ENCODE results near the gene BCAS3. TPM values are rescaled to one million over a fixed set of nuclear protein-coding genes. Genes with fewer than 3 reads are reported as not detected.
A peak's percentile ranks its signal among the peaks of the same experiment; 100 is the strongest.

Gene BCAS3
- total RNA-seq, 1 experiment from 2014 or later: 14.3 TPM

DNA sequence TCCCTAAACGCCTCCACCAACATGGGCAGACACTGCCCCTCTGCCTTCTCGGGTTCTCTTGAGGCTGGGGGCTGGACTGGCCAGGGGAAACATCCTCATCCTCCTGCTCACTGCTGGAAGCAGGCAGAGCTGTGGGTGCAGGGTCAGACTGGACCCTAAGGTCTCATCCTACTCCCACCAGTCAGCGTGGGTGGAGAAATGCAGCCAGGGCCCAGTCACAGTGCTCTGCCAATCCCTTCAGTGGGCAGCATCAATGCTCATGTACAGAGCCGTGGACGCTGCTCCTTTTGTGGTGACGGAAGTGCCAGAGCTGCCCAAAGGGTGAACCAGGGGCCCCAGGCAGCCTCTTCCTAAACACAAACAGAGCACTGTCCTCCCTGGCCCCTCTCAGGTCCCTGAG, 708.6 kb downstream of the BCAS3 start:
- Histone ChIP-seq H3K36me3 (no peaks in the 10 kb centered on the region), H3K9me3 (replicated peaks) (no peaks in the 10 kb centered on the region), H3K27ac (no peak overlapping the region), H3K27me3 (replicated peaks) (no peaks in the 10 kb centered on the region), H3K4me1 (replicated peaks) (peaks cover 7% of the 10 kb centered on the region), H3K4me3 (no peak overlapping the region)
- DNase-seq (ENCODE audit: low read depth in 1 of 2, low spot score in 2 of 2): no peak

DNA sequence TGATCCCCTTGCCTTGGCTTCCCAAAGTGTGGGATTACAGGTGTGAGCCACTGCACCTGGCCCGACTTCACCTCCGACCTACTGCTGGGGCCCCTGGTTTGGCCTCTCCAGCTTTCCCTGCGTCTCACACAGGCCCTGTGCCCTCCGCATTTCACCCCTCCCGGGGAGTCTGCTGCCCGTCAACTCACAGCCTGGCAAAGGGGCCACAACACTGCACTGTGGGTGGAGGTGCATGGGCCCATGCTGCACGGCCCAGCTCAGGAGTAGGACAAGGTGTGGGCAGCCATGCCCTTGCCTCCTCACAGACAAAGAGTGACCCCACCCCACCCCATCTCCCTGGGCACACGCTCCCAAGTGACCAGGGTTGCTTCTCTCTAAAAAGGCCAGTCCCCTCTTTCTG, 709.4 kb downstream of the BCAS3 start:
- Histone ChIP-seq H3K9me3 (replicated peaks) (no peaks in the 10 kb centered on the region), H3K36me3 (no peaks in the 10 kb centered on the region), H3K4me1 (replicated peaks) (peaks cover 7% of the 10 kb centered on the region), H3K4me3 (no peak overlapping the region), H3K27ac (no peak overlapping the region), H3K27me3 (replicated peaks) (no peaks in the 10 kb centered on the region)
- no peak for DNase-seq (ENCODE audit: low read depth in 1 of 2, low spot score in 2 of 2)

DNA sequence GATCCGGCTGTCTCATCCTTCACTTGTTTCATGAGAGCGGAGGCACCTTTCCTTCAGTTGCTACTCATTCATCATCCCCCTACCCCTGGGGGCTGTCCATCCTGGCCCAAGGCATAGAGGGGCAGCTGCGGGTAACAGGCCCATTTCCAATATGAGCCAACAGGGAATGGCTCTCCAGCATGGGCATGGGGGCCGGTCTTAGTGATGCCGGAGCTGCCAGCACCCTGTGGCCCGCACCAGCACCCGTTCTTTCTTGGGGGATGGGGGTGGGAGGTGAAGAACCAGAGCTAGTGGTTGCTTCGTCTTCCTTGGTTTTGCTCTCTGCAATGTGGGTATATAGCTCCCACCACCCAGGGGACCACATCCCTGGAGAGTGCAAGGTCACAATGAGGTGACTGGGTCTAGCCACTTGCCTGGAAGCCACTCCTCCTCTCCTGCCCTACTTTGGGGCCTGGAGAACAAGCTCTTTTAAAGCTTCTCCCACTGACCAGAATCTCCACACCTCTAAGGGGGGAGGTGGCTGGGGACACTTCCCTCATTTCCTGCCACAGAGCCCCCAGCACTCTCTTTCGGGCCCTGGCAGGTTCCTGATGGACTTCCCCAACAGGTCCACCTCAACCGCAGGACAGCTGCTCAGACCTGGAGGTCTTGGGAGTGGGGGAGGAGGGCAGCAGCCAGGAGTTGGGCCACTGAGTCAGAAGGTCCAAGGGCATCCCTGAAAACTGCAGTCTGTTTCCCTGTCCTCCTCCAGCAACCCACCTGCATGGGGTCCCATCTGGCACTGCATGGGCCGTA, 710.1 kb downstream of the BCAS3 start:
- Histone ChIP-seq H3K36me3 (no peaks in the 10 kb centered on the region), H3K4me1 (replicated peaks) (peaks cover 7% of the 10 kb centered on the region), H3K4me3 (no peak overlapping the region), H3K27me3 (replicated peaks) (no peaks in the 10 kb centered on the region), H3K9me3 (replicated peaks) (no peaks in the 10 kb centered on the region), H3K27ac (no peak overlapping the region)
- DNase-seq (ENCODE audit: low read depth in 1 of 2, low spot score in 2 of 2): no peak

DNA sequence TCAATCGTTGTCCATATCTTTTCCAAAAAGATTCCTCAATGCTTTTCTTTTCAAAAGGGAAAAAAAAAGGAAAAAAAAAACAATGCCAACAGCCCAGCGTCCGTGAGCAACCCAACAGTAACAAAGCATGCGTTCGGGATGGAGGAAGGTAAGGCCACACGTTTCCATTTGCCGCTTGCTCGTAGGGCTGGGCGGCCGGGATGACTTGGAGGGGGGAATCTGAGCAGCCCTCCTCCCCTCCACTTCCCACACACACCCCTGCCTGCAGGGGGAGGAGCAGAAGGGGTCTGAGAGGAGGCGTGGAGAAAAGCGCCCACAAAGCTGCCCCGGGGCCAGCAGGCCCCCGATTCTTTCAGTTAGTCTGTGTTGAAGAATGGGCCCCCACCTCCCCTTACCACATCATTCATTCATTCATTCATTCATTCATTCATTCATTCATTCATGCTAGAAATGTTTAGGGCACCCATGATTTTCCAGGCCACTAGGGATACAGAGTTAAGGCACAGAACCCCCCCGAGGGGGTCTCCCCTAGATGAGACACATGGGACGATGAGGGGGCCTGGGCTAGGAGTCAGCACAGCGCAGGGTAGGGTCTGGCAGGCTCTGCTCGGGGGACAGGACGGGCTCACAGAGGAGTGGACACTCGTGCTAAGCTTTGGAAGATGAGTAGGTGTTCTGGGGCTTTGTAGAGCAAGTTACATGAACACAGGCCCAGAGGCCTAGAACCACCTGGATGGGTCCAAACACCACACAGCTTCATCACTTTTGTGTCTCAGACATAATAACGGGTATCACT, 711.1 kb downstream of the BCAS3 start:
- H3K36me3 ChIP-seq: no peaks in the 10 kb centered on the region
- H3K4me3 ChIP-seq: no peak overlapping the region
- no peak overlapping the region for H3K27ac ChIP-seq
- peaks cover 7% of the 10 kb centered on the region for H3K4me1 ChIP-seq (replicated peaks)
- no peaks in the 10 kb centered on the region for H3K27me3 ChIP-seq (replicated peaks)
- H3K9me3 ChIP-seq (replicated peaks): no peaks in the 10 kb centered on the region
- no peak for DNase-seq (ENCODE audit: low read depth in 1 of 2, low spot score in 2 of 2)

DNA sequence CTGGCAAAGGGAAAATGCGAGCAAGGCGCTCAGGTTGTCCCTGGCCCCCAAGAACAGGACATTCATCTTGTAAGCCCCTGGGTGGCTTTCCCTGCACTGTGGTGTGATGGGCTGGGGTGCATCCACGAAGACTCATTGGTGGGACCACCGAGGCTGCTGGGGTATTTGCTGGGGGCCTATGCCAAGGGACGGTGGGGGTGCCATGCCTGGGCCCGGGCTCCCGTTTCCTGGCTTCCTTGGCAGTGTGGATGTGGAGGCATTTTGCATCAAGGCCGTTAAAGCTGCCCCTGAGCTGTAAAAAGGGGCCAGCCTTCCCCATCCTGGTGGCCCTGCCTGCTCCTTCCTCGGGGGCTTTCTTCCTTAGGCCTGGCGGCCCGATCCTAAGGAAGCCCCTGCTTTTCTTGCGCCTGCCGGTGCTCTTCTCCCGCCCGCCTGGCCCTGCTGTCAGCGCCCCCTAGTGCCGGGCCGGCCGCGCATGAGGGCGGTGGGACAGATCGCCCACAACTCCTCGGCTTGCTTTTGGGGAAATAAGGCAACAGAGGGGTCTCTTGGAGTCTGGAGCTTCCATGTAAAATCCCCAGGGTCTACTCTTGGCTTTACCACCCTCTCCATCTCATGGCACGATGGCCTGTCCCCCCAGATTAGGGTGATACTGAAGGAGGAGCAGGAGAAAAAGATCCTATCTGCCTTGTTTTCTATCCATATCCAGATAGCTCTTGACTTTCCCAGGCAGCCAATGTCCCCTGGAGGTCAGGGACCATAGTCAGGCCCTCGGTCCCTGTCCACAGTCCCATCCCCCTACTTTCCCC, 712.2 kb downstream of the BCAS3 start:
- H3K27me3 ChIP-seq (replicated peaks): no peaks in the 10 kb centered on the region
- H3K9me3 ChIP-seq (replicated peaks): no peaks in the 10 kb centered on the region
- H3K4me1 ChIP-seq (replicated peaks): peaks cover 7% of the 10 kb centered on the region
- H3K4me3 ChIP-seq: no peak overlapping the region
- no peak overlapping the region for H3K27ac ChIP-seq
- no peaks in the 10 kb centered on the region for H3K36me3 ChIP-seq
- peak in 1 of 2 experiments; percentile 70 for DNase-seq (ENCODE audit: low read depth in 1 of 2, low spot score in 2 of 2)

DNA sequence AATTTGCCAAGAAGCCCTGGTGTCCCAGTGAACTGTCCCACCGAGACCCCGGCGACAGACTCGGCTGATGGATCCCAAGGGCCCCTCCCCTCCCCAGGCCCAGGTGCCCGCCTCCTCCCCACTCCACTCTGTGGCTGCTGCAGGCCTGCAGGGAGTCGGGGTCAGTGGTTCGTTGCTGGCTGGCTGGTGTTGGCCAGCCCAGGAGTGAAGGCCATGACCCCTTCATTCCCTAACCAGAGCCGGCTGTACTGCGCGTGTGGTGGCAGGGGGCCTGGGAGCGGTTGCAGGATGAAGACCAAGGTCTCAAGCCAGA, 712.8 kb downstream of the BCAS3 start:
- Histone ChIP-seq H3K36me3 (no peaks in the 10 kb centered on the region), H3K27me3 (replicated peaks) (no peaks in the 10 kb centered on the region), H3K4me3 (no peak overlapping the region), H3K4me1 (replicated peaks) (peaks cover 7% of the 10 kb centered on the region), H3K27ac (no peak overlapping the region), H3K9me3 (replicated peaks) (no peaks in the 10 kb centered on the region)
- DNase-seq (ENCODE audit: low read depth in 1 of 2, low spot score in 2 of 2): no peak

DNA sequence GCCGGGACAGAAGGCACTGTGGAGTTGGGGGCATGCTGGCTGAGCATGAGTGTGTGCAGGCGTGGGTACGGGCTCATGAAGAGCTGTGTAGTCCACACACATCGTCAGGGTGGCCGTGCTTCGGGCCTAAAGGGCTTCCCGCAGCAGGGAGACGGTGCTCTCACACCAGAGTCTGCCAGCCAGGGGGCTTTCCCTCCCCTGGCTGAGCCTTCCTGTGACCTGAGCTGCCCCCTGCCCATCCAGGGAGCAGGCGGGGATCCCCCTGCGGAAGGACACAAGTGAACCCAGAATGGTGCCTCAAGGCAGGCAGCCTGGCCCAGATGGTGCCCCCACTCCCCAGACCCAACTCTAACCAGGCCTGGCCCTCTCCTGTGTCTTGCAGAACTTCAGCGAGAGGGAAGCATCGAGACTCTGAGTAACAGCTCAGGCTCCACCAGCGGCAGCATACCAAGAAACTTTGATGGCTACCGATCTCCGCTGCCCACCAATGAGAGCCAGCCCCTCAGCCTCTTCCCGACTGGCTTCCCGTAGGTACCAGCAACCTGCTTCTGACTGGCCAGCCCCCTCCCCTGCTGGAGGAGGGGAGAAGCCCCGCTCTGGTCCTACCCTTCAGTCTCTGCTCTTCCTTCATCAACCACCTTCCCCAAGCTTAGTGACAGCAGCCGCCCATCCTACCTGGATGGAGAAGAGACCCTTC, 714.1 kb downstream of the BCAS3 start:
- no peak overlapping the region for H3K4me3 ChIP-seq
- DNase-seq (ENCODE audit: low read depth in 1 of 2, low spot score in 2 of 2): no peak
- no peaks in the 10 kb centered on the region for H3K27me3 ChIP-seq (replicated peaks)
- peaks cover 2% of the 10 kb centered on the region; the same call in 1 of the 2 replicates for H3K36me3 ChIP-seq
- H3K4me1 ChIP-seq (replicated peaks): peaks cover 12% of the 10 kb centered on the region
- peaks cover 4% of the 10 kb centered on the region; the same call in 1 of the 2 replicates for H3K9me3 ChIP-seq (replicated peaks)
- no peak overlapping the region for H3K27ac ChIP-seq

DNA sequence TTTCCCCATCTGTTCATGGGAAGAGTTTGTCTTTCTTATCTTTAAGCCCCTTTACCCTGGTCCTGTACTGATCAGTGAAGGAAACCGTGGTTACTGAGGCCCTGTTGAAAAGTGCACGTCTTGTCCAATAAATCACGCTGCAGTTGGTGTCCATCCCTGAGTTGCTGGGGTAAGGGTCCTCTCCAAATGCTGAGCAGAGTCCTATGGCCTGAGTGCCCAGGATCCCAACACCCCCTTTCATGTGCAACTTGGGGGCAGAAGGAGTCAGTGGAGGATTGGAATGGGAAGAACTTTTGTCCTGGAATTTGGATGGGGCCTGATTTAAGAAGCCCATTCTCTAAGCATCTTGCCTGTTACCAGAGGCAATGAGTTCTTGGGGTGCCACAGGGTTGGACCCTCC, 715.0 kb downstream of the BCAS3 start:
- DNase-seq (ENCODE audit: low read depth in 1 of 2, low spot score in 2 of 2): no peak

DNA sequence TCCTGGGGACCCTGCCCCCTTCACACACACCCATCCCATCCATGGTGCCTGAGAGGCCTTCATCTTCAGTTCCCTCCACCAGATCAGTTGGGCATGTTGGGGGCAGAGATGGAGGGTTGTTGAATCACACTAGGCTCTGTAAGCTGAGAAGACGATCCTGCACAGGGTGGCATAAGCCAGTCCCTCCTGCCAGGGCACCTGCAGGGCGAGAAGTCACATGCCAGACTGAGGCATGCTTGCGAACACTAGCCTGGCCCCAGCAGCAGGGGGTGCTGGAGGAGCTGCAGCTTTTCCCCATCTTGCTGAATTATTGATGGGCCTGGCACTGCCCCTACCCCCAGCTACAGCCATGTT, 715.9 kb downstream of the BCAS3 start:
- Histone ChIP-seq H3K4me1 (replicated peaks) (peaks cover 22% of the 10 kb centered on the region), H3K4me3 (no peak overlapping the region)
- no peak for DNase-seq (ENCODE audit: low read depth in 1 of 2, low spot score in 2 of 2)

More for the DNA sequence above, 715.0 kb downstream of the BCAS3 start:
- Histone ChIP-seq H3K27ac (no peak overlapping the region), H3K9me3 (replicated peaks) (peaks cover 6% of the 10 kb centered on the region; the same call in 1 of the 2 replicates), H3K4me1 (replicated peaks) (peaks cover 19% of the 10 kb centered on the region), H3K36me3 (peaks cover 6% of the 10 kb centered on the region; the same call in 1 of the 2 replicates), H3K4me3 (no peak overlapping the region), H3K27me3 (replicated peaks) (no peaks in the 10 kb centered on the region)

DNA sequence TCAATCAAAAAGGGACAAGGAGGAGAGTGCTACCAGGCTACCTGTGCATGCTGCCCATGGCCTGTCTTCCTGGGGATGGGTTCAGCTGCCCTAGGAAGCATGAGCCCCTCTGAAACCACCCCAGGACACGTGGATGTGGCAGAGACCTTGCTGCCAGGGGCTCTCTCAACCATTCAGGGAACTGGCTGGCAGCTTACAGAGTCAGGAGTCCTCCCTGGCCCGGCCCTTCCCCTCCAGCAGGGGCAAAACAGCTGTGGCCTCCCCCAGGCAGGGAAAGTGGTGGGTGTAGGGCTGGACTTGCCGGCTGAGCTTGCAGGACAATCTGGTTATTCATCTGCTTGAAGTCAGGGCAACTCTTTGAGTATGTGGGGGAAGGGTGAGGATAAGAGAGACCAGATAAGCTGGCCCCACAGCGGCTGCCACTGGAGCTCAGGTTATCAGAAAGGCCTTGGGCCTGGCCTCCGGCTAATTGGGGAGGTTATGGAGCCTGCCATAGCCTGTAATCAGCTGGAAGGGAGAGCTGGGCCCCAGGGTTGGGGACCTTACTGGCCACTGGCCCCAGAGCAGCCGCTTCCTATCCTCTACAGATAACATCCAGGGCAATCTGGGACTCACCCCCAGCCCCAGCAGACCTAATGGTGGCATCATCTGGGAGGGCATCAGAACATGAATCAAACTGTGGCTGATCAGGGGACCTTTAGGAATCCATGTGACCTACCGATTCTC, 716.4 kb downstream of the BCAS3 start:
- no peak overlapping the region for H3K4me3 ChIP-seq

More for the DNA sequence above, 715.9 kb downstream of the BCAS3 start:
- peaks cover 6% of the 10 kb centered on the region; the same call in 1 of the 2 replicates for H3K36me3 ChIP-seq
- no peak overlapping the region for H3K27ac ChIP-seq
- H3K27me3 ChIP-seq (replicated peaks): no peaks in the 10 kb centered on the region
- peaks cover 6% of the 10 kb centered on the region; the same call in 1 of the 2 replicates for H3K9me3 ChIP-seq (replicated peaks)

DNA sequence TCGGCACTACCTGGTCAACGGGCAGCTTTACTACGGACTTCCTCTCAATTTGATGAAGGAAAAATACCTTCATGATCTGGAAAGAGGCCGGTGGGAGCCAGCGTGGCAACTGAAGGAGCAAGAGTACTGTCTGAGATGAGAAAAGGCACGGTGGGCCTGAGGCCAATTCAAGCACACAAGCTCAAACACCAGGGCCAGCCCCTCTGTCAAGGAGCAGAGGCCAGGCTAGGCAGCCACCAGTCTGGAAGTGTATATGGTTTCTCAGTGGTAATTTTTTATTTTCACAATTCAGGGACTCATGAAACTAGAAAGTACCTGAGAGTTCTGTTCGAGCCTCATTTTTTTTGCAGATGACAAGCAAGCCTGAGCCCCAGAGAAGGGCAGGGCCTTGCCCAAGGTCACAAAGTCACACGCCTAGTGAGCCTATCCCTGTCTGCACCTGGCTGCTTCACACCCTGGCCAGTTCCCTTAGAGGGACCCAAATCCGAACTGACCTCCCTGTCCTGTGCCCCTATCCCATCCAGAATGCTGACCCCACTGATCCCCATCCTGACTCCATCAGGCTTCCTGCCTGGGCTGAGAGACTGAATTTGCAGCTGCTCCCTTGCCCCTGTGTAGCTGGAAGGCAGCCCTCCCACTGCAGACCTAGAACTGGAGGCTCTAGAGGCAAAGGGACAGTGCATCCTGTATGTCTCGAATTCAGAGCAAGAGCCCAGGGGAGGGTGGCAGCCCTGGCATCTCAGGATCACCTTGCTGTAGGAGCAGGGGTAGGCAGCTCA, 717.2 kb downstream of the BCAS3 start:
- Histone ChIP-seq H3K27me3 (replicated peaks) (no peaks in the 10 kb centered on the region), H3K9me3 (replicated peaks) (peaks cover 10% of the 10 kb centered on the region), H3K4me1 (replicated peaks) (peaks cover 26% of the 10 kb centered on the region), H3K36me3 (peaks cover 12% of the 10 kb centered on the region), H3K27ac (no peak overlapping the region), H3K4me3 (no peak overlapping the region)
- DNase-seq (ENCODE audit: low read depth in 1 of 2, low spot score in 2 of 2): no peak

More for the DNA sequence above, 716.4 kb downstream of the BCAS3 start:
- Histone ChIP-seq H3K9me3 (replicated peaks) (peaks cover 8% of the 10 kb centered on the region), H3K4me1 (replicated peaks) (peaks cover 28% of the 10 kb centered on the region), H3K36me3 (peaks cover 9% of the 10 kb centered on the region), H3K27ac (no peak overlapping the region), H3K27me3 (replicated peaks) (no peaks in the 10 kb centered on the region)
- no peak for DNase-seq (ENCODE audit: low read depth in 1 of 2, low spot score in 2 of 2)

DNA sequence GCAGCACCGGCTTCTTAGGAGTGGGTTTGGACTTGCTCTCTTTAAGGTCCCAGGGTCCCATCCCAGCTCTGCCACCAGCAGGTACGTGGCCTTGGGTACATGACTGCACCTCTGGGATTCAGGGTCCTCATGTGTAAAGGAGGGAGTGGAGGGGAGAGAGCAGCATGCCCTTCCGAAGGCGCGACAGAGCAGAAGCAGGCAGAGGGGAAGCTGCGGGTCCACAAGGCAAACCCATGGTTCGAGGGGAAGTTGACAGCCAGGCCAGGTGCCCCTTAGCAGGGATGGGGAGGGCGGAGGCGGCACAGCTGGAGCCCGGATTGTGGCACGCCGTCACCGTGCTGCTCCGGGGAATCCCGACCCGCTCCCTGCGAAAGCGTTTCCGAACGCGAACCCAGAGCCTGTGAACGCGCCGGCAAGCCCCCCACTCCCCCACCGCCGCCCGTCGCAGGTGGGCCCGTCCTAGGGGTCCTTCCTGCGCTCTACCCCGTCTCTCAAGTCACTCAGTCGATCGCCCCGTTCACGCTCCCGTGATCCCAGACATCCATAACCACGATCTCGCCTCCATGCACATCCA, 717.8 kb downstream of the BCAS3 start:
- Histone ChIP-seq H3K27me3 (replicated peaks) (no peaks in the 10 kb centered on the region), H3K36me3 (peaks cover 12% of the 10 kb centered on the region), H3K4me3 (no peak overlapping the region), H3K4me1 (replicated peaks) (peaks cover 23% of the 10 kb centered on the region), H3K9me3 (replicated peaks) (peaks cover 10% of the 10 kb centered on the region), H3K27ac (no peak overlapping the region)
- no peak for DNase-seq (ENCODE audit: low read depth in 1 of 2, low spot score in 2 of 2)

All from SJSA1 (cell line).